ENCODE data around the gene PROB1.

- TF ChIP-seq POLR2A (IDR thresholded peaks at IDR 0.05; ENCODE audit: low read length) (peak; percentile 42), GATA1 (IDR thresholded peaks at IDR 0.05; ENCODE audit: low read depth, low read length) (no peak)
Measured at GRCh38 chr5:139403787-139404483, 9.0 kb upstream of the PROB1 start, which contains the start of gene SPATA24.
